ENCODE results near the gene CDH24. TPM values are rescaled to one million over a fixed set of nuclear protein-coding genes. Genes with fewer than 3 reads are reported as not detected.
"Not testable (repeated sequence)": the region's sequence is repeated elsewhere in the genome, so short reads cannot be mapped to it uniquely, and the experiment has no call there.

The CDH24 gene
- total and polyA plus RNA-seq, 2 experiments from 2014 or later = 8.6 to 13.4 TPM

DNA sequence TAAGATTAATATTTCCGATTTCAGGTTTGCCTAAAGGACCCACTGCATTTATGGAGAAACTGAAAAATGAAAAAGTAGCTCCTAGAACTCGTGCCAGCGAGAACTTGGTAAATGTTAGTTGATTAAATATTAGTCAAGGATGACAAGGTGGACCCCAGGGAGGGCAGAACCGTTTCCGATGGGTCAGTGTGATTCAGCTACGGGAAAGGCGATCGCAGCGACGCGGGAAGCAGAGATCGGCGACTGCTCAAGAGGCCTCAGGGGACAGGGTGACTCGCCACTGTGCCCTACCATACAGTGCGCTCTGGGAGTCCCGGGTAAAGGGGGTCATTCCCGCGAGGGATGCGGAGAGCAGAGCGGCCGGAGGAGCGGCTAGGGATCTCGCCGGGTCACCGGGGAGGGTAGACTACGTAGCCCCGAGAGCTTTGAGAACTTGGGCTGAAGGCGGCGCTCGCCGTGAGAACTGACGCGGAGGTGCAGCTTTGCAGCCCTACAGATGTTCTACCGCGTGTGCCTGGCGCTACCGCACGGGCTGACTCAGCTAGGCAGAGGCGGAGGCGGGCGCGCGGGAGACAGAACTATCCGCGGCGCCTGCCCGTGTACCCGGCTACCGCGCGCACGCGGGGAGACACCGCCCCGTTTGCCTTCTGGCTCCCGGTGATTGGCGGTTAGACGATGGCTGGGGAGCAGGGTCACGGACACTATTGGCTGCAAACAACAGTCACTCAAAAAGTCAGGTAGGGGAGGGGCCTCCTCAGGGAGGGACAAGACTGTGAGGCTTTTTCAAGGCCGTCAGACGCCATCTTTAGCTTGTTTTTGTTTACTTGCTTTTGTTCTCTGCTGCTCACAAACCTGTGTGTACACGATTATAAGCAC, 50.5 kb downstream of the CDH24 start:
- peak overlapping the region; percentile 40 for H3K4me3 ChIP-seq
- TF ChIP-seq, protein P1, sequence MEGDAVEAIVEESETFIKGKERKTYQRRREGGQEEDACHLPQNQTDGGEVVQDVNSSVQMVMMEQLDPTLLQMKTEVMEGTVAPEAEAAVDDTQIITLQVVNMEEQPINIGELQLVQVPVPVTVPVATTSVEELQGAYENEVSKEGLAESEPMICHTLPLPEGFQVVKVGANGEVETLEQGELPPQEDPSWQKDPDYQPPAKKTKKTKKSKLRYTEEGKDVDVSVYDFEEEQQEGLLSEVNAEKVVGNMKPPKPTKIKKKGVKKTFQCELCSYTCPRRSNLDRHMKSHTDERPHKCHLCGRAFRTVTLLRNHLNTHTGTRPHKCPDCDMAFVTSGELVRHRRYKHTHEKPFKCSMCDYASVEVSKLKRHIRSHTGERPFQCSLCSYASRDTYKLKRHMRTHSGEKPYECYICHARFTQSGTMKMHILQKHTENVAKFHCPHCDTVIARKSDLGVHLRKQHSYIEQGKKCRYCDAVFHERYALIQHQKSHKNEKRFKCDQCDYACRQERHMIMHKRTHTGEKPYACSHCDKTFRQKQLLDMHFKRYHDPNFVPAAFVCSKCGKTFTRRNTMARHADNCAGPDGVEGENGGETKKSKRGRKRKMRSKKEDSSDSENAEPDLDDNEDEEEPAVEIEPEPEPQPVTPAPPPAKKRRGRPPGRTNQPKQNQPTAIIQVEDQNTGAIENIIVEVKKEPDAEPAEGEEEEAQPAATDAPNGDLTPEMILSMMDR (IDR thresholded peaks at IDR 0.05; ENCODE audit: low read depth, low read length) = peak; percentile 29
- H3K27me3 ChIP-seq = no peaks in the 10 kb centered on the region
- no peaks in the 10 kb centered on the region for H3K9me3 ChIP-seq (ENCODE audit: low read depth)
- DNase-seq (ENCODE audit: low read depth in 1 of 2, low spot score in 1 of 2) = peak; percentile 96 to 99
- H3K36me3 ChIP-seq = no peaks in the 10 kb centered on the region
- peaks cover 12% of the 10 kb centered on the region for H3K4me1 ChIP-seq (ENCODE audit: low read depth)
- H3K27ac ChIP-seq = peak overlapping the region; percentile 89

DNA sequence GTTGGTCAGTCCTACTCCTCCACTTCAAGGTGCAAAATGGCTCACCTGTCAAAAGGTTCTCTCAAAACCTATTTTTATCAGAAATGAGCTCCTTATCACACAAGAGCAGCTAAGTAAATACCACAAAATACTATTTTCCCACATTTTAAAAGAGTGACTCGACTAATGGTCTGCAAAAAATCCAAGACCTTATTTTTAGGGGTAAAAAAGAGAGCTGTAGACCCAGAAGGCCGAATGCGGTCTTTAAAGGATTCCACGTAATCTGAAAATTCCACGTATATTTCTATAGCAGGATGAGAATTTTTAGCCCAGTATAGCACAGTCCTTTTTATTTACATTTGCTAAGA, 51.2 kb downstream of the CDH24 start:
- H3K4me1 ChIP-seq (ENCODE audit: low read depth) = peaks cover 12% of the 10 kb centered on the region
- TF ChIP-seq, protein P1 (IDR thresholded peaks at IDR 0.05; ENCODE audit: low read depth, low read length) = no peak
- no peaks in the 10 kb centered on the region for H3K27me3 ChIP-seq
- DNase-seq (ENCODE audit: low read depth in 1 of 2, low spot score in 1 of 2) = no peak
- H3K4me3 ChIP-seq = peak overlapping the region; percentile 40
- no peaks in the 10 kb centered on the region for H3K36me3 ChIP-seq
- no peaks in the 10 kb centered on the region for H3K9me3 ChIP-seq (ENCODE audit: low read depth)
- H3K27ac ChIP-seq = peak overlapping the region; percentile 89

DNA sequence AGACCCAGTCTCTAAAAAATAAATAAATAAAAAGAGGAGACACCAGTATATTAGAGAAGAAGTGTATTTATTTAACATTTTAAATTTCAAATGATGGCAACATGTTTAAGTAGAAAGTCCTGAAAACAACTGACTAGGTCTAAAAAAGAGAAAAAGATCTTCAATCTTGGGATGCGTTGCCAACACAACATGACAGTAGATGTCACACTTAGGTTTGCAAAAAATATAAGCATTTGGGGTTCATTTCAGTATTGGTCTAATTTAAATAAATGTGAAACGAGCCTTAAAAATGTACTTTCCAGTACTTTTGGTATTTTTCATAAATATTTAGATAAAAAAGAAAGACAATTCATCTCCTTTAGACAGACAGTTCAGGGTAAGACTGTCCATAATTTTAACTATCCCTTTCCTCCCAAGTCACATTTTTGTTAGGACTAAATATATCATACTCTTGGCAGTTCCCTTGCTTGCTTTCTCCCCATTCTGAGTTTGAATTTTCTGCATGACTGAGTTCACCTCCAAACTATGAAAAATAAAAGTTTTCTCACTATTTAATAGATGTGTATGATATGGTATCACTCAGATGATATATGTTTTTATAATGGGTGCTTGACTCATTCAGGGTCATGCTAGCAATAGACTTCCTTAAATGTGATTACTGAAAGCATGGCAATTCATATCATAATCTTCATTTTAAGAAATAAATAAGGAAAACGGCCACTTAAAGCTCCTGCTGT, 51.7 kb downstream of the CDH24 start:
- DNase-seq (ENCODE audit: low read depth in 1 of 2, low spot score in 1 of 2) = no peak
- TF ChIP-seq, protein P1 (IDR thresholded peaks at IDR 0.05; ENCODE audit: low read depth, low read length) = no peak

DNA sequence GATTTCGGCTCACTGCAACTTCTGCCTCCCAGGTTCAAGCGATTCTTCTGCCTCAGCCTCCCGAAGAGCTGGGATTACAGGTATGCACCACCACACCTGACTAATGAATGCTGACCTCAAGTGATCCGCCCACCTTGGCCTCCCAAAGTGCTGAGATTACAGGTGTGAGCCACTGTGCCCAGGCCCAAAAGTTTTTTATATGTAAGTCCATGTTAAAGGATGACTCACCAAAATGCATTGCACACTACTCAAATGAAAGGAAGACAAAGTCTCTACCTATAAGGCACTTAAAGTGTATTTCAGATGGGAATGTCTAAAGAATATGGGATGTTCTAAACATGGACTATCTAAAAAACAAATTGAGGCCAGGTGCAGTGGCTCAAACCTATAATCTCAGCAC, 53.0 kb downstream of the CDH24 start:
- H3K27ac ChIP-seq; H3K27me3 ChIP-seq; H3K9me3 ChIP-seq (ENCODE audit: low read depth); H3K4me3 ChIP-seq; DNase-seq (ENCODE audit: low read depth in 1 of 2, low spot score in 1 of 2); H3K36me3 ChIP-seq: not testable (repeated sequence)
- H3K4me1 ChIP-seq (ENCODE audit: low read depth) = peaks cover 16% of the 10 kb centered on the region

More for the DNA sequence above, 51.7 kb downstream of the CDH24 start:
- Histone ChIP-seq H3K27me3 (no peaks in the 10 kb centered on the region), H3K27ac (no peak overlapping the region), H3K9me3 (ENCODE audit: low read depth) (no peaks in the 10 kb centered on the region), H3K4me1 (ENCODE audit: low read depth) (peaks cover 12% of the 10 kb centered on the region), H3K36me3 (no peaks in the 10 kb centered on the region), H3K4me3 (peak overlapping the region; percentile 40)

DNA sequence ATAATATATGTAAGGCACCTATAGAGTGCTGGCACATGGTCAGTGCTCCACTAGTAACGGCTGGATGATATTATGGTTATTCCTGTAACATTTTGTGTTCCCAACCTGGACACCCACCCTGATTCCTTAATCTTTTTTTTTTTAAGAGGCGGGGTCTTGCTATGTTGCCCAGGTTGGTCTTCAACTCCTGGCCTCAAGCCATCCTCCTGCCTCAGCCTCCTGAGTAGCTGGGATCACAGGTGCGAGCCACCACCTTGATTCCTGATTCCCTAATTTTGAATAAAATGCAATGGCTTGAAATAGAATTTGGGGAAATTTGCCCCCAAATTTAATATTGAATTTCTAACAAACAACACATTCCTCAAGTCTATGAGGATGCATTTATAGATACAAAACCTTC, 54.7 kb downstream of the CDH24 start:
- H3K36me3 ChIP-seq = no peaks in the 10 kb centered on the region
- H3K9me3 ChIP-seq (ENCODE audit: low read depth) = no peaks in the 10 kb centered on the region
- no peaks in the 10 kb centered on the region for H3K27me3 ChIP-seq
- no peak overlapping the region for H3K4me3 ChIP-seq
- TF ChIP-seq, protein P1 (IDR thresholded peaks at IDR 0.05; ENCODE audit: low read depth, low read length) = no peak
- H3K27ac ChIP-seq = no peak overlapping the region
- peaks cover 17% of the 10 kb centered on the region for H3K4me1 ChIP-seq (ENCODE audit: low read depth)
- no peak for DNase-seq (ENCODE audit: low read depth in 1 of 2, low spot score in 1 of 2)

DNA sequence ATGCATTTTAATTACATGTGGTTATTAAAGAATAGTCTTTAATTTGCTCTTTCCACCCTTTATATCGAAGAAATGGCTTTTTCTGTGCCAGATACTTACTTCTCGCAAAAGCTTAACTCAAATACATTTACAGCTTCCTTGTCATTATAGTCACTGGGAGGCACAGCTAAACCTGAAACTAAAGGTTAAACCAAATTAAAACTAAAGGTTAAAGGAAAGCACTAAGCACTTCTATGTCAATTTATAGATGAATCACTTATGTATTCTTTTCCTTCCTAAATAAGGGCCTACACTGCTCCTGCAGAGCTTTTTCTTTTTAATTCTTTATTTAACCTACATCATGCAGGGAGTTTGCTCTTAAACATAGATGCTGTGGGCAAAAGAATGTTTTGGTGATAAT, 56.5 kb downstream of the CDH24 start:
- Histone ChIP-seq H3K9me3 (ENCODE audit: low read depth) (no peaks in the 10 kb centered on the region), H3K4me1 (ENCODE audit: low read depth) (peaks cover 8% of the 10 kb centered on the region), H3K36me3 (no peaks in the 10 kb centered on the region), H3K27me3 (no peaks in the 10 kb centered on the region), H3K4me3 (no peak overlapping the region), H3K27ac (no peak overlapping the region)
- no peak for DNase-seq (ENCODE audit: low read depth in 1 of 2, low spot score in 1 of 2)
- TF ChIP-seq, protein P1 (IDR thresholded peaks at IDR 0.05; ENCODE audit: low read depth, low read length) = no peak

All from cardiac muscle cell (in vitro differentiated cells and primary cell).